SU-DHL-6 (cell line): ENCODE results near the gene HOXD3.

ENCODE experiments used
- CTCF ChIP-seq: fragments of 200-600 bp; sonication (generic); IDR thresholded peaks from one replicate; pipeline ENCODE4 v1.5.1; 2017; ENCODE audit warnings: antibody characterized with exemption, mild to moderate bottlenecking, low read length, moderate library complexity; ENCODE audit not compliant: insufficient read depth, poor library complexity, severe bottlenecking
- EZH2phosphoT487 ChIP-seq: fragments of 200-600 bp; sonication (generic), shearing (Covaris generic); conservative IDR thresholded peaks from 2 replicates; pipeline ENCODE4 v1.6.1; 2018; ENCODE audit warnings: mild to moderate bottlenecking, antibody characterized with exemption, low read length, moderate library complexity, mixed read lengths

GRCh38 chr2:176202491-176202890 is 45.4 kb downstream of the HOXD3 start:
- no peak for TF ChIP-seq CTCF
- no peak for TF ChIP-seq EZH2phosphoT487
